GM12878 (cell line): Measurements from ENCODE around the gene GALK2. TPM values are rescaled to one million over a fixed set of nuclear protein-coding genes. Genes with fewer than 3 reads are reported as not detected.
"Not testable (repeated sequence)": the region's sequence is repeated elsewhere in the genome, so short reads cannot be mapped to it uniquely, and the experiment has no call there.

Source experiments
- ATAC-seq: fragments of 200-7000 bp; cut with Tn5 transposase; 3 replicates; pipeline ENCODE4 v1.9.1; 2020; ENCODE audit warnings: mild to moderate bottlenecking, moderate library complexity
- BruUV-seq: library from RNA; stranded (reverse); fragments of 400-500 nt; replicated peaks from 2 replicates; lab custom pipeline; 2021; lab: Mats Ljungman, UMichigan
- CTCF ChIA-PET: fragments of 300-600 bp; sonication (Branson Sonifier 250); formaldehyde crosslinking; extraction: SDS; loops from one replicate; lab custom pipeline; 2021; ENCODE audit warnings: inconsistent platforms; lab: Yijun Ruan, JAX
- POLR2A ChIA-PET: fragments of 350-600 bp; formaldehyde crosslinking; extraction: SDS; loops from one replicate; lab custom pipeline; 2021; ENCODE audit warnings: inconsistent platforms; lab: Charles Lee
- RAD21 ChIA-PET: fragments of 300-600 bp; sonication (Branson Sonifier 250); formaldehyde crosslinking; loops from one replicate; lab custom pipeline; 2023; ENCODE audit warnings: antibody characterized with exemption; ENCODE audit not compliant: unreplicated experiment; lab: Charles Lee
- SMC1A ChIA-PET: fragments of 300-600 bp; sonication (Branson Sonifier 250); formaldehyde crosslinking; loops from one replicate; lab custom pipeline; 2023; ENCODE audit not compliant: unreplicated experiment, uncharacterized antibody; lab: Charles Lee
- DNase-seq: peaks from one replicate; pipeline ENCODE4 v3.0.0-alpha.2; 2011; ENCODE audit warnings: low read depth, low spot score
- FAIRE-seq: peaks from 3 replicates; lab custom pipeline; 2011; peaks lifted over from hg19 to GRCh38; lab: Jason Lieb, UNC
- H2AFZ ChIP-seq: 2 replicates; pipeline ENCODE4 v1.6.0; 2011; ENCODE audit warnings: low read depth, low read length, control low read depth; ENCODE audit not compliant: control insufficient read depth
- H3K27ac ChIP-seq: 2 replicates; pipeline ENCODE4 v1.5.1; 2011; ENCODE audit warnings: control low read depth; ENCODE audit not compliant: control insufficient read depth, insufficient read depth
- H3K27me3 ChIP-seq, 2 experiments: replicated peaks in 1 of 2; 2 replicates each; pipeline versions ENCODE4 v1.6.0 to v1.6.1; 2011; ENCODE audit warnings: low read length in 1 of 2; ENCODE audit not compliant: control insufficient read depth in 2 of 2, insufficient read depth in 2 of 2
- H3K36me3 ChIP-seq, 2 experiments: 2 replicates each; pipeline ENCODE4 v1.5.1; 2011; ENCODE audit warnings: low read length in 1 of 2; ENCODE audit not compliant: control insufficient read depth in 2 of 2, insufficient read depth in 2 of 2
- H3K4me1 ChIP-seq: 2 replicates; pipeline ENCODE4 v1.6.1; 2011; ENCODE audit warnings: mild to moderate bottlenecking, low read length, moderate library complexity, mixed read lengths; ENCODE audit not compliant: control insufficient read depth, insufficient read depth
- H3K4me2 ChIP-seq: 2 replicates; pipeline ENCODE4 v1.6.0; 2011; ENCODE audit warnings: control low read depth; ENCODE audit not compliant: control insufficient read depth, insufficient read depth
- H3K4me3 ChIP-seq: fragments of 200-600 bp; sonication (generic); 2 replicates; pipeline ENCODE4 v1.5.1; 2016
- H3K79me2 ChIP-seq: 2 replicates; pipeline ENCODE4 v1.6.0; 2011; ENCODE audit warnings: low read length; ENCODE audit not compliant: control insufficient read depth, insufficient read depth
- H3K9ac ChIP-seq: 2 replicates; pipeline ENCODE4 v1.8.0; 2011; ENCODE audit warnings: low read length, control low read depth, mixed read lengths; ENCODE audit not compliant: control insufficient read depth, insufficient read depth
- H3K9me3 ChIP-seq: replicated peaks from 3 replicates; pipeline ENCODE4 v1.5.1; 2011; ENCODE audit warnings: mild to moderate bottlenecking, low read length; ENCODE audit not compliant: control insufficient read depth, insufficient read depth
- H4K20me1 ChIP-seq: 2 replicates; pipeline ENCODE4 v1.6.0; 2011; ENCODE audit not compliant: control insufficient read depth, insufficient read depth
- IKZF1 ChIP-seq: fragments of 450-650 bp; conservative IDR thresholded peaks from 2 replicates; pipeline ENCODE4 v1.6.1; 2017; ENCODE audit warnings: antibody characterized with exemption, mild to moderate bottlenecking
- LARP7 ChIP-seq: fragments of 450-650 bp; IDR thresholded peaks from 2 replicates; pipeline ENCODE4 v1.6.1; 2017; ENCODE audit warnings: mild to moderate bottlenecking
- RB1 ChIP-seq: fragments of 450-650 bp; formaldehyde crosslinking; IDR thresholded peaks from 2 replicates; pipeline ENCODE4 v1.6.1; 2017; ENCODE audit warnings: mild to moderate bottlenecking, borderline replicate concordance
- WGBS: methylation state at CpG from one replicate; pipeline ENCODE4 v1.1.6; 2016; ENCODE audit warnings: low lambda C conversion rate; ENCODE audit not compliant: insufficient replicate concordance, insufficient coverage; ENCODE audit errors: missing lambda C conversion rate; 5-methylcytosine and 5-hydroxymethylcytosine counted together
- in situ Hi-C: fragments of 300-500 bp; cut with MboI; formaldehyde crosslinking; loops from 9 replicates; pipeline ENCODE4 v1.14.3; 2018; ENCODE audit warnings: mixed read lengths
- intact Hi-C: fragments of 100-400 bp; cut with micrococcal nuclease; formaldehyde crosslinking; loops from one replicate; pipeline ENCODE4 v1.14.2; 2022; ENCODE audit not compliant: unreplicated experiment
- polyA plus RNA-seq, 11 experiments: library from polyadenylated mRNA; depleted of rRNA in 4 of 11; unstranded in 6 of 11; stranded (reverse) in 5 of 11; fragments of >200 nt; fragmentation: Nextera tagmentation in 4 of 11; fragmentation: Illumina TruSeq in 1 of 11; extraction: Ambion mirVana in 4 of 11; extraction: Trizol in 1 of 11; gene quantifications; 1 replicate in 1 of 11; 2 replicates in 10 of 11; pipeline versions ENCODE4 v1.2.1 to v1.2.3, GENCODE V29; 2011 to 2016; ENCODE audit warnings: inconsistent platforms in 2 of 11, missing spikeins in 2 of 11, low read depth in 1 of 11
- total RNA-seq, 4 experiments: library from RNA; depleted of rRNA in 3 of 4; stranded (reverse); fragments of >200 nt in 3 of 4; fragmentation: Illumina TruSeq in 1 of 4; extraction: Trizol in 1 of 4; gene quantifications; 2 replicates each; pipeline versions ENCODE4 v1.2.1 to v1.2.3, GENCODE V29; 2013 to 2021
- TF ChIP-seq, protein P1 (sequence below): fragments of 450-650 bp; conservative IDR thresholded peaks from 2 replicates; pipeline ENCODE4 v1.6.1; 2017; ENCODE audit warnings: mild to moderate bottlenecking, moderate library complexity

Gene GALK2
- total and polyA plus RNA-seq, 10 of the 15 experiments (the other 5 are each of a cell fraction or from before 2014, with no cell fraction given) = 11.9 to 26.7 (median 15.4) TPM

GRCh38 chr15:49255966-49256759, 86.1 kb downstream of the GALK2 start (continued):
- TF ChIP-seq, protein P1, sequence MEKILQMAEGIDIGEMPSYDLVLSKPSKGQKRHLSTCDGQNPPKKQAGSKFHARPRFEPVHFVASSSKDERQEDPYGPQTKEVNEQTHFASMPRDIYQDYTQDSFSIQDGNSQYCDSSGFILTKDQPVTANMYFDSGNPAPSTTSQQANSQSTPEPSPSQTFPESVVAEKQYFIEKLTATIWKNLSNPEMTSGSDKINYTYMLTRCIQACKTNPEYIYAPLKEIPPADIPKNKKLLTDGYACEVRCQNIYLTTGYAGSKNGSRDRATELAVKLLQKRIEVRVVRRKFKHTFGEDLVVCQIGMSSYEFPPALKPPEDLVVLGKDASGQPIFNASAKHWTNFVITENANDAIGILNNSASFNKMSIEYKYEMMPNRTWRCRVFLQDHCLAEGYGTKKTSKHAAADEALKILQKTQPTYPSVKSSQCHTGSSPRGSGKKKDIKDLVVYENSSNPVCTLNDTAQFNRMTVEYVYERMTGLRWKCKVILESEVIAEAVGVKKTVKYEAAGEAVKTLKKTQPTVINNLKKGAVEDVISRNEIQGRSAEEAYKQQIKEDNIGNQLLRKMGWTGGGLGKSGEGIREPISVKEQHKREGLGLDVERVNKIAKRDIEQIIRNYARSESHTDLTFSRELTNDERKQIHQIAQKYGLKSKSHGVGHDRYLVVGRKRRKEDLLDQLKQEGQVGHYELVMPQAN = no peak
- TF ChIP-seq IKZF1 = no peak
- no peak for TF ChIP-seq LARP7
- TF ChIP-seq RB1 = no peak

DNA sequence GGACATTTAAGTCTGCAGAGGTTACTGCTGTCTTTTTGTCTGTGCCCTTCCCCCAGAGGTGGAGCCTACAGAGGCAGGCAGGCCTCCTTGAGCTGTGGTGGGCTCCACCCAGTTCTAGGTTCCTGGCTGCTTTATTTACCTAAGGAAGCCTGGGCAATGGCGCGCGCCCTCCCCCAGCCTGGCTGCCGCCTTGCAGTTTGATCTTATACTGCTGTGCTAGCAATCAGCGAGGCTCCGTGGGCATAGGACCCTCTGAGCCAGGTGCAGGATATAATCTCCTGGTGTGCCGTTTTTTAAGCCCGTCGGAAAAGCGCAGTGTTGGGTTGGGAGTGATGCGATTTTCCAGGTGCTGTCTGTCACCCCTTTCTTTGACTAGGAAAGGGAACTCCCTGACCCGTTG, 95.1 kb downstream of the GALK2 start:
- H4K20me1 ChIP-seq, in situ Hi-C loops, H2AFZ ChIP-seq, H3K36me3 ChIP-seq, H3K27me3 ChIP-seq, H3K4me2 ChIP-seq, SMC1A ChIA-PET, H3K79me2 ChIP-seq, ATAC-seq, DNase-seq, BruUV-seq, FAIRE-seq, H3K4me3 ChIP-seq, RAD21 ChIA-PET, POLR2A ChIA-PET, H3K9me3 ChIP-seq, H3K27ac ChIP-seq, H3K4me1 ChIP-seq, H3K9ac ChIP-seq, CTCF ChIA-PET, intact Hi-C loops: not testable (repeated sequence)
- 98% methylated on average over 12 of the region's 12 CpGs for WGBS
